HK-2 (cell line): ENCODE data around the gene SOX8.
"Not testable (repeated sequence)": the region's sequence is repeated elsewhere in the genome, so short reads cannot be mapped to it uniquely, and the experiment has no call there.

Source experiments
- DNase-seq: peaks from one replicate; pipeline ENCODE4 v3.0.0-alpha.2; 2018; ENCODE audit not compliant: unreplicated experiment

The SOX8 gene

GRCh38 chr16:1025183-1025809, 43.7 kb downstream of the SOX8 start:
- DNase-seq, result not testable (repeated sequence)

- DNase-seq, result no peak
Measured at GRCh38 chr16:1026057-1026783, 44.6 kb downstream of the SOX8 start.

- no peak for DNase-seq
Measured at GRCh38 chr16:1026784-1027500, 45.4 kb downstream of the SOX8 start.

- no peak for DNase-seq
Measured at GRCh38 chr16:1027501-1027815, 45.9 kb downstream of the SOX8 start.

GRCh38 chr16:1028056-1028455, 46.5 kb downstream of the SOX8 start:
- DNase-seq, result no peak

- no peak for DNase-seq
Measured at GRCh38 chr16:1028524-1029258, 47.1 kb downstream of the SOX8 start.

GRCh38 chr16:1029259-1029545, 47.6 kb downstream of the SOX8 start:
- no peak for DNase-seq

GRCh38 chr16:1030473-1030901, 48.9 kb downstream of the SOX8 start:
- DNase-seq, result no peak

GRCh38 chr16:1031666-1032065, 50.1 kb downstream of the SOX8 start:
- no peak for DNase-seq

GRCh38 chr16:1032607-1033006, 51.0 kb downstream of the SOX8 start:
- no peak for DNase-seq

GRCh38 chr16:1033128-1033679, 51.6 kb downstream of the SOX8 start:
- DNase-seq, result no peak

- no peak for DNase-seq
Measured at GRCh38 chr16:1034230-1035065, 52.9 kb downstream of the SOX8 start.

- DNase-seq, result no peak
Measured at GRCh38 chr16:1035066-1035415, 53.5 kb downstream of the SOX8 start.

GRCh38 chr16:1036166-1036565, 54.6 kb downstream of the SOX8 start:
- peak; percentile 52 for DNase-seq
